Measurements from ENCODE around the gene ACTR1A.

- TF ChIP-seq CTCF (IDR thresholded peaks at IDR 0.05; ENCODE audit: low read length) (no peak), EZH2phosphoT487 (IDR thresholded peaks at IDR 0.05; ENCODE audit: low read length) (no peak)
Measured at GRCh38 chr10:102509387-102509786, 6.9 kb upstream of the ACTR1A start.

All from MM.1S (cell line).